Inferior parietal cortex (tissue), 1 donor: ENCODE data around the gene KLHL28.
"Not testable (repeated sequence)": the region's sequence is repeated elsewhere in the genome, so short reads cannot be mapped to it uniquely, and the experiment has no call there.

Experiments used
- DNase-seq: peaks from one replicate; pipeline ENCODE4 v3.0.0-alpha.2; 2016; ENCODE audit errors: extremely low spot score

KLHL28 gene

DNA sequence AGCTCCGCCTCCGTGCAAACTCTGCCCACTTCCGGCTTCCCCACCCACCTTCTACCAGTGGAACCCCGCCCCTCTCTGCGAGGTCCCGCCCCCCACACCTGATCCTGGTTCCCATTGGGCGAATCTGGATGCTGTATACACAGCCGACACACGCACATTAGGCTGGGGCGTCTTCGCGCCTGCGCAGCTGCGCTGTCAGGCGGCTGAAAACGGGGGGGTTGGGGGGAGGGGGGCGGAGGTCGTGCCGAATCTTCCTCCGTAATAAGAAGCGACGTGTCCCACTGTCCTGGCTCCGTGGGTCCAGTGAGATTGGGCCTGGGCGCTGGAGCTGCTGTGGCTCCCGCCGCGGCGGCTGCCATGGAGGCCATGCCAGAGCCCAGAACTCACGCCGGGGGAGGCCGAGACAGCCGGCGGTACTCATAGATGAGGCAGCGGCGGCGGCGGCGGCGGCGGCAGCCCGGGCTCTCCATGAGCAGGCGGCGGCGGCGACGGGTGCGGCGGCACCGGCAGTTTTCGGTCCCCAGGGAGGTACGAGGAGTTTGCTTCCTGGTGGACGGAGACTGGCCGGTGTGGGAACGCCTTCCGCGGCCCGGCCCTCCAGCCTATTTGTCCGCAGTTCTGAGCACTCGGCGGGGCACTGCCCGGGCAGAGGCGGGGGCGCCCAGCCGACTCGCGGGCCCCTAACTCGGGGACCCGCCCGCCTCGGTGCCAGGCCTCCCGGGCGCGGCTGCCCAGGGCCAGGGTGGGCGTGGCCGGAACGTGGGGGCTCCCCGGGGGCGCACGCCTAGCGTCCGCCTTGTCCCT is 64.5 kb downstream of the KLHL28 start:
- peak; percentile 89 for DNase-seq

DNA sequence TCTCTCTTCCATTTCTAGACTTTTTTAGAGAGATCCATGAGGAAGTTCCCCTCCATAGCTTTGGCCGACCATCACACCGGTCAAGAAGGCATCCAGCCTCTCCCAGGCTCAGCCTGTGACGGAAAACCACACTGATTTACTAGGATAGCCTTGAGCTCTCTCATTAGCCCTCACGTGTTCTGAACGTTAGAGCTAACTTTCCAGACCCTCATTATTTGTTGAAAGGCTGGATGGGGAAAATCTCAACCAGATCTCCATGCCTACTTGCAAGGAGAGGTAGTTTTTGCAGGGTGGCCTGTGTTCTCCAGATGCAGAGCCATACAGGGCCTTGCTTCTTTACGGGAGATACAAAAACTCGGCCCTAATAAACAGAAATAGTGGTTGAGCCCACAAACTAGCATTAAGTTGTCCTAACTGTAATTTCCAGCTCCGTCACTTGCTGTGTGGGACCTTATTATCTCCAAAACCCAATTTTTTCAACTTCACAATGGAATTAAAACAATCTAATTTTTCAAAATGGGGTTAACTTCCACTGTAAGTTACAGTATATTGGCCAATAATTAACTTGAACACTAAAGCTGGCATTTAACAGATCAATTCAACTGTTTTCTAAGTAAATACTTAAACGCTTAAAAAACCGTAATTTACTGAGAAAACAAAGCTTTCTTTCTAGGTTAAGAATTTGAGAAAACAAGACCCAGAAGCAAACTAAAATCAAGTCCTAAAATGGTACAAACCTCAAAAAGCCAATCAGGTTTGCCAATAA is 65.3 kb downstream of the KLHL28 start:
- no peak for DNase-seq

DNA sequence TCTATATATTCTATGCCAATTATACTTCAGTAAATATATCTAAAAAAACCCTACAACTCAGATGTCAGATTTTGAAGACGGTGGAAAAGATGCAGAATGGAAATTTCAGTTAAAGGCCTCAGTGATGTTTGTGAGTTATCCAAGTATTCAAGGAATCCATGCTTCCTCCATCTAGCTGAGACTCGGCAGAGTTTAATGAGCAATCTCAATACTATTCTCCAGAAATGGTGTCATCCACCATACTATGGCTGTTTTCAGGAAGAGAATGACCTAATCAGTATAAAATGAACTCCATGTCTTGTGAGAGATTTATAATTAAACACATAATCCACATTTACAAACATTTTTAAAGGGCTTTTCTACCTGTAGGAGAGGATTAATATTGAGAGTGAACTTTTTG is 66.0 kb downstream of the KLHL28 start:
- DNase-seq, result no peak

DNA sequence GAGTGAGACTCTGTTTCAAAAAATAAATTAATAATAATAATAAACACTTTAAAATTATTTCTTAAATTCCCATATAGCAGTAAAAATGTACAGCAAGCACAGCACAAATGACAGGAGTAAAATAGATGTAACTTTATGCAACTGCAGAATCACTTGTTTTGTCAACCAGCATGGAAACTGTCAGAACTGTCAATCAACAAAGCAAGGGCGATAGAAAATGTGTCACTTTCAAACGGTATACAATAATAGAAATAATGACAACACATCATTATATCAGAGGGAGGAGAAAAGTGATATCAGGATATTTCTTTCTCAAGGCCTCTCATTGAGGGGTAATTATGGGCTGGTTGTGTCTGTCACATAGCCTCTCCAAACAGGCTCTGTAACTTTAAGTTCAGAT is 68.2 kb downstream of the KLHL28 start:
- no peak for DNase-seq

GRCh38 chr14:44891726-44892372 is 69.9 kb downstream of the KLHL28 start:
- DNase-seq, result not testable (repeated sequence)

DNA sequence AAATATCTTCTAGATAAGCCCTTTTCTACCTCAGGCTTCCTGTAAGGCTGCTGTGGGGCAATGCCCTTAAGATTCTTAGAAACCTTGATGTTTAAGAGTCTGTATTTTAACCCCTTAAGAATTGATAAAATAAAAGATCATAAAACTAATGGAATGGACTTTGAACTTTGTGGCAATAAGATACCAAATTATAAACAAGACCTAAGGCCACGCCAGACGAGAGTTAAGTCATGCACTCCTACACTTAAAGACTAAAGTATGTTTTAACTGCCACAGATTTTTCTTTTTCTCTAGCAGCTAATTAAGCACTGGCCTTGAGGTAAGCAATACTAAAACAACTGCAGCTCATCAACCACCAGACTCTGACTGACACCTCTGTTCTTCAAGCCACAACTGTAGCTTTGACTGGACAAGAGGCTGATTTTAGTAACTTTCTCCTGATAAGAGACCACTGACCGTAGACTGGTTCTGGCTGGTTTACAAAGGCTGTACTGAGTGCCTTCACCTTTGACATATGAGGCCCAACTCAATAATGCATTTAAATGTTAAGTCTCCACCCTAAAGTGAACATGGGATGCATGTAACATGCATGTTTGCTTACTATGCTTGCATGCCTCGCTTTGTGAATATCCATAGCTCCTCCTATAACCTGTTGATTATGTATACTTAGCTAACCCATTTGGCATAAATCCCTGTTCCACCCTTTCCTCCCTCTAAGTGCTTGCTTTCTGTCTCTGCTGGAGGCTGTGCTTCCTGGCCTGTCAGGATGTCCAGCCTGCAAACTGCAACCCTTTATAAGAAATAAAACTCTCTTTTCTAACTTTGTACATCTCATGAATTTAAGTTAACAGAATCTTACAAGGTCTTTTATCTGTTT is 71.9 kb downstream of the KLHL28 start:
- DNase-seq, result no peak

- no peak for DNase-seq
Measured at GRCh38 chr14:44887596-44887955, 74.2 kb downstream of the KLHL28 start.

GRCh38 chr14:44886860-44887595 is 74.7 kb downstream of the KLHL28 start:
- DNase-seq, result no peak

DNA sequence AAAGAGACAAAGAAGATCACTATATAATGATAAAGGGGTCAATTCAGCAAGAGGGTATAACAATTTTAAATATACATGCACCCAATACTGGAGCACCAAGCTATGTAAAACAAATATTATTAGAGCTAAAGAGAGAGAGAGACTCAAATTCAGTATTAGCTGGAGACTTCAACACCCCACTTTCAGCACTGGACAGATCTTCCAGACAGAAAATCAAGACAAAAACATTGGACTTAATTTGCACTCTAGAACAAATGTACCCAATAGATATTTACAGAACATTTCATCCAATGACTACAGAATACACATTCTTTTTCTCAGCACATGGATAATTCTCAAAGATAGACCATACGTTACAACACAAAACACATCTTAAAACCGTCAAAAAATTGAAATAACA is 81.0 kb downstream of the KLHL28 start:
- no peak for DNase-seq
